Measurements from ENCODE around the gene ATCAY. TPM values are rescaled to one million over a fixed set of nuclear protein-coding genes. Genes with fewer than 3 reads are reported as not detected.
"Not testable (repeated sequence)": the region's sequence is repeated elsewhere in the genome, so short reads cannot be mapped to it uniquely, and the experiment has no call there.

ATCAY gene
- polyA plus RNA-seq, 3 donors: 0.15 to 0.70 (median 0.44) TPM

GRCh38 chr19:3947316-3947933 lies 66.9 kb downstream of the ATCAY start:
- not testable (repeated sequence) for DNase-seq

- DNase-seq: no peak
Observed at GRCh38 chr19:3949294-3949693, 68.8 kb downstream of the ATCAY start.

- no peak for DNase-seq
Observed at GRCh38 chr19:3949997-3950859, 69.7 kb downstream of the ATCAY start.

GRCh38 chr19:3950871-3951861 lies 70.7 kb downstream of the ATCAY start:
- DNase-seq: no peak

- not testable (repeated sequence) for DNase-seq
Observed at GRCh38 chr19:3952755-3953276, 72.3 kb downstream of the ATCAY start.

GRCh38 chr19:3954107-3954506 lies 73.6 kb downstream of the ATCAY start:
- no peak for DNase-seq

GRCh38 chr19:3955276-3955675 lies 74.8 kb downstream of the ATCAY start:
- not testable (repeated sequence) for DNase-seq

- DNase-seq: no peak
Observed at GRCh38 chr19:3955688-3956087, 75.2 kb downstream of the ATCAY start.

GRCh38 chr19:3958836-3959765 lies 78.6 kb downstream of the ATCAY start:
- DNase-seq: no peak

- DNase-seq: no peak
Observed at GRCh38 chr19:3959766-3960131, 79.3 kb downstream of the ATCAY start.

- no peak for DNase-seq
Observed at GRCh38 chr19:3961007-3961406, 80.5 kb downstream of the ATCAY start.

- no peak for DNase-seq
Observed at GRCh38 chr19:3963458-3964255, 83.2 kb downstream of the ATCAY start.

GRCh38 chr19:3964256-3965194 lies 84.0 kb downstream of the ATCAY start:
- DNase-seq: no peak

GRCh38 chr19:3966051-3967017 lies 85.8 kb downstream of the ATCAY start:
- DNase-seq: no peak

- not testable (repeated sequence) for DNase-seq
Observed at GRCh38 chr19:3967983-3968382, 87.5 kb downstream of the ATCAY start.

GRCh38 chr19:3968556-3969434 lies 88.3 kb downstream of the ATCAY start:
- peak; percentile 93 for DNase-seq

Data from renal pelvis (tissue), 4 donors.